GM12891 (cell line): Measurements from ENCODE around the gene CDH13.

ENCODE experiments used
- PAX5 ChIP-seq: IDR thresholded peaks from 2 replicates; pipeline ENCODE4 v1.6.1; 2011; ENCODE audit warnings: low read length, moderate library complexity, mild to moderate bottlenecking; ENCODE audit not compliant: insufficient read depth, severe bottlenecking
- POLR2A ChIP-seq: IDR thresholded peaks from 2 replicates; pipeline ENCODE4 v1.6.1; 2011; ENCODE audit warnings: low read depth, low read length, control low read depth
- POLR2AphosphoS5 ChIP-seq: IDR thresholded peaks from 2 replicates; pipeline ENCODE4 v1.6.1; 2011; ENCODE audit warnings: low read depth, low read length, control low read depth
- POU2F2 ChIP-seq: IDR thresholded peaks from 2 replicates; pipeline ENCODE4 v1.6.1; 2011; ENCODE audit warnings: low read depth, mild to moderate bottlenecking, control low read depth, low read length, moderate library complexity
- SPI1 ChIP-seq: IDR thresholded peaks from 2 replicates; pipeline ENCODE4 v1.6.1; 2011; ENCODE audit warnings: low read depth, low read length, control low read depth
- TAF1 ChIP-seq: IDR thresholded peaks from 2 replicates; pipeline ENCODE4 v1.6.1; 2011; ENCODE audit warnings: low read depth, low read length, control low read depth

DNA sequence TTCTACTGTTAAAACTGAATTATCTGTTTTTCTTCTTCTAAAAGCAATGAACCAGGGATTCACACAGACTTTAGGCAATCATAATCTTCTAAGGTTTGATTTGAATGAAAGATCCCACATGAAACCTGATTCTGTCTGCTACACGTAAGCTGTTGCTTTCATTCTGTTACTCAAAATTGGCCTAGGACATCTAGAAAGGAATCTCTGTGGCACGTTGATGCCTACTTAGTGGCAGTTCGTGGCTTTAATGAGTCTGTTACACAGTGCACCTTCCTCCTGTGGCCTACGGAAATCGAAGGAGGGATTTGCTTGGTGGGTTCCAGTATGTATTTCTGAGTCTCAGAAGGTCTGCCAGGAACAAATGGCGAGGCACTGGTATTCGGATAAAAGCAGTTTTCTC is 691.6 kb downstream of the CDH13 start:
- TF ChIP-seq TAF1 (no peak), POLR2A (no peak), POLR2AphosphoS5 (no peak), PAX5 (no peak), POU2F2 (no peak), SPI1 (no peak)
